GDM1 (cell line): Measurements from ENCODE around the gene NRSN2.

Experiments used
- DNase-seq: peaks from one replicate; lab custom pipeline; 2025; lab: John Stamatoyannopoulos, UW

Gene NRSN2, protein sequence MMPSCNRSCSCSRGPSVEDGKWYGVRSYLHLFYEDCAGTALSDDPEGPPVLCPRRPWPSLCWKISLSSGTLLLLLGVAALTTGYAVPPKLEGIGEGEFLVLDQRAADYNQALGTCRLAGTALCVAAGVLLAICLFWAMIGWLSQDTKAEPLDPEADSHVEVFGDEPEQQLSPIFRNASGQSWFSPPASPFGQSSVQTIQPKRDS

DNA sequence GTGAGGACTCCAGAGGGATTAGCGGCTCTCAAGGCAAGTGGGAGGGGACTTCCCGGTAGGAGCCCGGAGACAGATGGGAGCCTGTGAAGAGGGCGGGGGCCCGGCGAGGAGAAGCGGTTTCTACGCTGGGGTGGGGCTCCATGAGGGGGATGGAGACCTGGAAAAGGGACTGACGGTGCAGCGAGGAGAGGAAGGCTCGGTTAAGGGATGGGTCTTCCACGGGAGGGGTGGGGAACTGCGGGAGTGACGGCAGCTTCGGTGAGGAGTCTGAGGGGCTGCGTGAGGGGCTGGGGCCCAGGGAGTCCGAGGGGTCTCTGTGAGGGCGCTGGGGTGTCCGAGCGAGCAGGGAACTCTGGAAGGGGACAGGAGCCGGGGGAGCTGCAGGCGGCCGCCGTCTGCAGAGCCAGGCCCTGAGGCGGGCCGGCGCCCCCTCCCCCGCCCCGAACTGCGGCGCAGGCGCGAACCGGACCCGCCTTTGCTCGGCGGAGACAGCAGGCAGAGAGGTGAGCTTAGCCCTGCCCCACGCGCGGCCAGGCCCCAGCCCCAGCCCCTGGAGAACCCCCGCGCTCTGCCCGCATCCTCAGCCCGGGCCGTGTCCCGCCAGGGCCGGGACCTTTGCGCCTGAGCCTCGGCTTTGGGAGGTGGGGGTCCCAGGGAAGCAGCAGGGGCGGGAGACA is at the start of gene NRSN2:
Gene NRSN2, plus strand, starts transcription at position 472 of the 677 bp plus-strand sequence. CDS start 2,533 bp downstream, outside the sequence.
- DNase-seq, result no peak

DNA sequence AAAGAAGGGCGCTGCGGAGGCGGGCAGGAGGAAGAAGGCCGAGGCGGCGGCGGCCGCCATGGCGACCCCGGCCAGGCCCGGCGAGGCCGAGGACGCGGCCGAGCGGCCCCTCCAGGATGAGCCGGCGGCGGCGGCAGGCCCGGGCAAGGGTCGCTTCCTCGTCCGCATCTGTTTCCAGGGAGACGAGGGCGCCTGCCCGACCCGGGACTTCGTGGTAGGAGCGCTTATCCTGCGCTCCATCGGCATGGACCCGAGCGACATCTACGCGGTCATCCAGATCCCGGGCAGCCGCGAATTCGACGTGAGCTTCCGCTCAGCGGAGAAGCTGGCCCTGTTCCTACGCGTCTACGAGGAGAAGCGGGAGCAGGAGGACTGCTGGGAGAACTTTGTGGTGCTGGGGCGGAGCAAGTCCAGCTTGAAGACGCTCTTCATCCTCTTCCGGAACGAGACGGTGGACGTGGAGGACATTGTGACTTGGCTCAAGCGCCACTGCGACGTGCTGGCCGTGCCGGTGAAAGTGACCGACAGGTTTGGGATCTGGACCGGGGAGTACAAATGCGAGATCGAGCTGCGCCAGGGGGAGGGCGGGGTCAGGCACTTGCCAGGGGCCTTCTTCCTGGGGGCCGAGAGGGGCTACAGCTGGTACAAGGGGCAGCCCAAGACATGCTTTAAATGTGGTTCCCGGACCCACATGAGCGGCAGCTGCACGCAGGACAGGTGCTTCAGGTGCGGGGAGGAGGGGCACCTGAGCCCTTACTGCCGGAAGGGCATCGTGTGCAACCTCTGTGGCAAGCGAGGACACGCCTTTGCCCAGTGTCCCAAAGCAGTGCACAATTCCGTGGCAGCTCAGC is 48.8 kb upstream of the NRSN2 start:
- no peak for DNase-seq

DNA sequence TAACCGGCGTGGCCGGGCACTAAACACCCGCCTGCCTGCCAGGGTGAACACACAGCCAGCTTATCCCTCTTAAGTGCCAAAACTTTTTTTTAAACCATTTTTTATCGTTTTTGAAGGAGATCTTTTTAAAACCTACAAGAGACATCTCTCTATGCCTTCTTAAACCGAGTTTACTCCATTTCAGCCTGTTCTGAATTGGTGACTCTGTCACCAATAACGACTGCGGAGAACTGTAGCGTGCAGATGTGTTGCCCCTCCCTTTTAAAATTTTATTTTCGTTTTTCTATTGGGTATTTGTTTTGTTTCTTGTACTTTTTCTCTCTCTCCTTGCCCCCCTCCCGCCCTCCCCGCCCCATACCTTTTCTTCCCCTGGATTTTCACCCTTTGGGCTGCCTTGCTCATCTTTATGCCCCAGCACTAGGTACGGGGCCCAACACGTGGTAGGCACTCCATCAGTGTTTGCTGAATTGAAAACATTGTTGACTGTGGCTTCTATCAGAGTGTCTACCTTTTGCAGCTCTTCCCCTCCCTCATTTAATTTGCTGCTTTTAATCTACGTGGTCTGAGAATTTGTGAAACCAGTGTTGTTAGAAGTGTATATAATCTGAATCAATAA is 48.0 kb upstream of the NRSN2 start:
- DNase-seq, result no peak

DNA sequence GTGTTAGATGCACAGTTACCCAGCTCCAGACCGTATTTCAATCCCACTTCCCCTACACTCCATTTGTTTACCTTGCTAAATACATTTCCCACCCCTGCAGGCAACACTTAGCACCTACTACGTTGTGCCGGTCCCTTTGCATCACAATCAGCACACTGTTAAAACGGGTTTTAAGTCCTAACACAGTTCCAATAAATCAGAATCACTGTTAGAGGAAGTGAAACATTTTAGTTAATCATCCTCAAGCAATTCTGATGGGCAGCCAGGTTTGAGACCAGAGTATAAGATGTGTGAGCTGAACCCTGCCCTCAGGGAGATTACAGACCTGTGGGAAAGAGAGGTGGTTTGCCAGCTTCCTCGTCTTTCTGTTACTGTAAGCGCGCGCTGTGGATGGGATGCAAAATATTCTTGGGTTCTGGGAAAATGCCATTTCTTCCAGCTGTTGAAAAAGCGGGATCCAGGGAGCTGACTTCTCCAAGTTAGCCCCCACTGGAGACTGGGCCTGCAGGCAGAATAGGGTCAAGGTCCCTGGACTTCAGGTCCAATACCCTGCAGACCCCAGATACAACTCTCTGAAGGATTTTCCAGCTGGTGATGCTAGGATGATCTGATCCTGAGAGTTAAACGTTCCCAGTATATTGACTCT is 46.4 kb upstream of the NRSN2 start:
- DNase-seq, result no peak

DNA sequence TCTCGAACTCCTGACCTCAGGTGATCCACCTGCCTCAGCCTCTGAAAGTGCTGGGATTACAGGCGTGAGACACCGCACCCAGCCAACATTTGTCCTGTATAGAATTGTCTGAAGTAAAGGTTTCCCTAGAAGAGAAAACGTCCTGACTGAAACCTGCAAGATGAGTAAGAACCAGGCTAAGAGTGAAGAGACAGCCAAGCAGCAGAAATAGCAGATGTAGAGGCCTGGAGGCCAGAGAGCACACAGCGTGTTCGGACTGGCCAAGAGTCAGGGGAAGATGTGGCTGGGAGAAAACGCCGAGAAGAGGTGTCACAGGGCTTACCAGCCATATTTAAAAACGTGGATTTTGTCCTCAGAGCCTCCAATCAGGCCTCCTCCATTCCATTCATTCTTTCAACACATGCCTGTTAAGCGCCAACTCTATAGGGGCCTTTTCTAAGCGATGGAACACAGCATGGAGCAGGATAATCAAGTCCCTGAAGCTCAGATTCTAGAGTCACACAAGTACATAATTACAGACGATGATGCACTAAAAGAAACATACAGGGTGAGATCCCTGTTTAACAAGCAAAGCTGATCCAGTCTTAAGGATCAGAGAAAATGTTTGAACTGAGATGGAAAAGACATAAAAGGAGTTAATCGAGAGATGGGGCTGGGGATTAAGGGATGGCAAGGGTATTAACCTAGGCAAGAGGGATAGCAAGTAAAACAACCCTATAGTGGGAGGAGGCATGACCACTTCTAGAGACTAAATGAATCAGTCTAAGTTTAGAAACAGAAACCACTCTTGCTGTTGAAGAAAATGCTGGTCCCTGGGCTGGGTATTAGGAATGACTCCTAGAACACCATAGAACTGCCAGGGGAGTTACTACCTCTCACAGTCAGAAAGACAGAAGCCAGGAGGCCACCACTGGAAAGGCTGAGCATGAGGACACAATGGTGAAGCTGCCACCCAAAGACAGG is 44.7 kb upstream of the NRSN2 start:
- DNase-seq, result no peak

DNA sequence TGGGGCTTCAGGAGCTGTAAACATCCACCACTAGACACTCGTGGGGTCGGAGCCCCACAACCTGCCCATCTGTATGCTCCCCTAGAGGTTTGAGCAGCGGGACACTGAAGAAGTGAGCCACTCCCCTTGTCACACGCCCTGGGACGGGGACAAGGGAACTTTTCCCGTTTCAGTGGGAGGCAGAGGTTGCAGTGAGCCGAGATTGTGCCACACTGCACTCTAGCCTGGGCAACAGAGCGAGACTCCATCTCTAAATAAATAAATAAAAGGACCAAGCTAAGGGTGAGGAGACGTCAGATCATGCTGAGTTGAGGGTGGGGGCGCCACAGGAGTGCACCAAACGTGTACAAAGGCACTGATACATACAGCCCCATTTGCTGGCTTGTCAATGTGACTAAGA is 41.2 kb upstream of the NRSN2 start:
- no peak for DNase-seq

DNA sequence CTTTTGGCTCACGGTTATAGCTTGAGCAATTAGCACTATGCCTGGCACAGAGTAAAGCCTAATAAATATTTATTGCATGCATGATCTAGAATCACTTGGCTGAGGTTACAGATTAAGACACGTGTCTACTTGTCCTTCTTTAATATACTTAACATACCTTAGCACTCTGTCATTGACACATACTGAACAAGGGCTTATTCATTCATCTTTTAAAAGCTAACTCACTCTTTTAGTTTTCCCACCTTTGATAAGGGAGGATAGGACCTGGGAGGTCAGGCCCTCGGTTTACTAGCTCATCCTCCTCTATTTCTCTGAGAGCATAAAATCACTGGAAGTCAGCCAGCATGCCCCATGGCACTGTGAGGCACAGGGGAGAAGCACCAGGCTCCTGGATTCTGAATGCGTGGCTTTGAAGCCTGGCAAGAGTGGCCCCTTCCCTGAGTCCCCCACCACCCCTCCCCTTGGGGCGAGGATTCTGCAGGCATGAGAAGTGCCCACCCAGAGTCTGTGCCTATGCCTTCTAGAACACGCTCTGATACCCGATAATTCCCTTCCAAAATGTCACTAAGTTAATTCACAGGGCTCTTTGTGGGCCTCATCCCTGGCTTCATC is 38.4 kb upstream of the NRSN2 start:
- no peak for DNase-seq

DNA sequence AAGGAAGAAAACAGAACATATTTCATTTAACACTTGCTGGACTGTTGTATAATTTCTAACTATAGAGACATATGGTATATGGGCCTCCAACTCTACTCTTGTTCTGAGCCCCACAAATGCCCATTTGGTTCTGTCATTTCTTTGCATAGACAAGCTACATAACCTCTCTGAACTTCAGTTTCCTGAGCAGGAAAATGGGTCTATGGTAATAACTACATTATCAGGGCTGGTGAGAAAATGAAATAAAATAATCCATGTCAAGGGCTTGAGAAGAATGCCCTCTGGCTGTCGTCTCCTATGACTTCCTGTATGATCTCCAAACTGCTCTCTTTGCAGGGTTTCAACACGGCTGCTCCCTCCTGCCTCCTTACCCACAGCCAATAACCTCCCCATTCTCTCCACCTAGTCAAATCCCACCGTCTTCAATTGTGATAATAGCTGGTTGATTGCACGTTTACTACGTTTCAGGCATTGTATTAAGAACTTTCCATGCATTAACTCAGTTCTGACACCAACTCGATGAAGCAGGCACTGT is 37.5 kb upstream of the NRSN2 start:
- no peak for DNase-seq

DNA sequence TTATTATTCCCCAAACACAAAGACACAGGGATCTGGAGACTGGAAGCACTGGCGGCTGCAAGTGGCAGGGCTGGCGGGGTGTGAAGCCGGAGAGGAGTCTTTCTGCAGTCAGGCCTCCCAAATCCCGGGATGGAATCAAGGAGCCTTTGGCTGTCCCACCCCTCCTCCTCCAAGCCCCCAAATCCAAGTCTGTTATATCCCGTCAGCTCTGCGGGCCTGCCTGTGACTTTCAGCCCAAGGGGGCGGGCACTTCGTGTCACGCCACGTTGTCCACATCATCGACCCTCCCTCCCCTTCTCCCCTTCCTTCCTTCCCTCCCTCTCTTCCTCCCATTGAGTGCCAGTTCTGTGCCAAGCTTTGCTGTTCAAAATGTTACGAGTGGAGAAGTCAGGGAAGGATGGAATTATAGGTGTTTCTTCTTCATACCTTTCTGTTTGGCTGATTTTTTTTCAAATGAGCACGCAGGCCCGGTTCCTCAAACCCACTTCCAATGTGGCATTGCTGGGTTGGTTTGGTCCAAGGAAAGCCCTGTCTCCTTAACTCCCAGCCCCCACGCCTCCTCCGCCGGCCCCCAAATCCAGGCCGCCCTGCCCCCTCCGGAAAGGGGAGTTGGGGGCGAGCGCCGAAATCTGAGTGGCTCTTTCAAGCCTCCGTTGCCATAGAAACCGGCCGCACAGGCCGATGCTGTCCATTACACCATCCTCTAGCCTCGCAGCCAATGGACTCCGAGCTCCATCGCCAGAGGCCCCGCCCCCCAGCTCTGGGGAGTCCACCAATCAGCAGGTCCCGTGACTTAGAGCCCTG is 36.9 kb upstream of the NRSN2 start:
- DNase-seq, result no peak

DNA sequence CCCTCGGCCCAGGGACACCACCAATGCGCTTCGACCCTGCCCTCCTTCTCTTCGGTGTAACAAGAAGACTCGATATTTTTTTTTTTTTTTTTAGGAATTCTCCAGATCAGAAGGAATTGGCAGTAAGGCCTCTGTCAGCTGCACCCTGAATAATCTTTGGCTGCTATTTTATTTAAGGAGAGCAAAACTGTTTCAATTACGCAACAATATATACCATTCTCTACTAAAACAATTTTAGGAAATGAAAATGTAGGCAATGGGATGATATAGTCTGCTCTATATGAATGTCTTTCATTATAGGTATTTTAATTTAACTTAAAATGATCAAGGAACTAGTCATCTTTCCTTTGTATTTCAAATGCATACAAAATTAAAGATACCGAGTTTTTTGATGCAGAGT is 36.3 kb upstream of the NRSN2 start:
- no peak for DNase-seq

DNA sequence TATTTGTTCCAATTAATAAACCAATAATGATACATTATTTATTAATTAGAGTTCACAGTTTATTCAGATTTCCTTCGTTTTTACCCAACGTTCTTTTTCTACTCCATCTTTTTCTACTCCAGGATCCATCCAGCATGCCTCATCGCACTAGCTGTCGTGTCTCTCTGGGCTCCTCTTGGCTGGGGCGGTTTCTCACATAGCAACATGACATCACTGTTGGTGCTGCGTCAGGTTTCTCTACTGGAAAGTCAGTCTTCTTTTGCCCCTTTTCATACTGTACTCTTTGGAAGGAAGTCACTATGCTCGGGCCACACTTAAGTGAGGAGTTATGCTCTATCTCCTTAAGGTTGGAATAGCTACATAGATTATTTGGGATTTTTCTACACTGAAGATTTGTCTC is 35.3 kb upstream of the NRSN2 start:
- DNase-seq, result no peak

DNA sequence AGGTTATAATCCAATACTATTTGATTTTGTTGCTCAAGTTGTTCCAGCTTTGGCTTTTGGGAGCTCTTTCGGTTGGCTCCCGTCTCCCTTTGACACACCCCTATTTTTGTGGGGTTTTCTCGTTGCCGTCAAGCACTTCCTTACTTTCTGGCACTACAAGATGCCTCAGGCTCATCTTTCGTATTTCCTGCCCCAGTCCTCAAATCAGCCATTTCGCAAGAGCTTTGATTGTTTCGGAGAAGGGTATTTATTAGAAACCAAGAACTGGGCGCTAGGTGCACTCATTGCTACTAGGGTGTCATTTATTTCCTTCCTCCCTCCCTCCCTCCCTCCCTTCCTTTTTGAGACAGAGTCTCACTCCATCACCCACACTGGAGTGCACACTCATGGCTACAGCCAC is 34.8 kb upstream of the NRSN2 start:
- no peak for DNase-seq

DNA sequence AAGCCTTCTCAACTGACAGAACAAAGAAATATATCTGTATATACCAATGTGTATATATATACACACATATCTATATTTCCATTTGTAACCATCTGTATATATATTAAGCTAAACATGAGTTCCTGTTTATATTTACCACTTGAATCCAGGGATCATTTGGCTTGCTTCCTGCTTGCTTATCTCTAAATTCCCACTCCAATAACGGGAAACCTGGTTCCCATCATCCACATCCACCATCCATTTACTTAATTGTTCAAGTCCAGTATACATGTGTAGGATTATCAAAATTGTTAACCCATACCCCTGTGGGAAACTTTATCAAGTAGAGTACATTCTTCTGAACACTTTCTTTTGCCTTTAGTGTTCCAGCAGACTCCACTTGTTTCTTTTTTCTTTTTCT is 34.0 kb upstream of the NRSN2 start:
- DNase-seq, result no peak

DNA sequence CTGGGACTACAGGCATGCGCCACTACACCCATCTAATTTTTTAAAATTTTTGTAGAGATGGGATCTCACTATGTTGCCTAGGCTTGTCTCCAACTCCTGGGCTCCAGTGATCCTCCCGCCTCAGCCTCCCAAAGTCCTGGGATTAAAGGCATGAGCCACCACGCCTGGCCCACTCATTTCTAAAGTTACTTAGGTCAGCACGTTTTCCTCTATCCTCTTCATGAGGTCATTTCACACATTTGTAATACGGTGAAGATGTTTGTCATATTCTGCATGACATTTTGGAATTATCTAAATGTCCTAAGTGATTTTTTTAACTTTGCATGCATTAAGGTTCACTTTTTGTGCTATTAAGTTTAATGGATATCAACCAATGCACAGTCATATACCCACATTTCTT is 33.5 kb upstream of the NRSN2 start:
- DNase-seq, result no peak

DNA sequence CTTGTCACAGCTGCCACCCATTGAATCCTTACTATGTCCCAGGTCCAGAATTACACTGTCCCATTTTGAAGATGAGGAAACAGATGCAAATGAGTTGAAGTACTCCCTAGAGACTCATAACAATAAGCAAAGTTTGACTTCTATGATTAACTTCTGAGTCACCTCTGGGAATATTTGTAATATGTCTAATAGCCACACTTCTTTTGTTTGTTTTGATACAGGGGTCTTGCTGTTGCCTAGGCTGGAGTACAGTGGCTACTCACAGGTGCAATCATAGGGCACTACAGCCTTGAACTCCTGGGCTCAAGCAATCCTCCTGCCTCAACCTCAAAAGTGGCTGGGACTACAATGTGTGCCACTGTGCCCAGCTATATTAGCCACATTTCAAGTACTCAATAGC is 33.0 kb upstream of the NRSN2 start:
- DNase-seq, result no peak

DNA sequence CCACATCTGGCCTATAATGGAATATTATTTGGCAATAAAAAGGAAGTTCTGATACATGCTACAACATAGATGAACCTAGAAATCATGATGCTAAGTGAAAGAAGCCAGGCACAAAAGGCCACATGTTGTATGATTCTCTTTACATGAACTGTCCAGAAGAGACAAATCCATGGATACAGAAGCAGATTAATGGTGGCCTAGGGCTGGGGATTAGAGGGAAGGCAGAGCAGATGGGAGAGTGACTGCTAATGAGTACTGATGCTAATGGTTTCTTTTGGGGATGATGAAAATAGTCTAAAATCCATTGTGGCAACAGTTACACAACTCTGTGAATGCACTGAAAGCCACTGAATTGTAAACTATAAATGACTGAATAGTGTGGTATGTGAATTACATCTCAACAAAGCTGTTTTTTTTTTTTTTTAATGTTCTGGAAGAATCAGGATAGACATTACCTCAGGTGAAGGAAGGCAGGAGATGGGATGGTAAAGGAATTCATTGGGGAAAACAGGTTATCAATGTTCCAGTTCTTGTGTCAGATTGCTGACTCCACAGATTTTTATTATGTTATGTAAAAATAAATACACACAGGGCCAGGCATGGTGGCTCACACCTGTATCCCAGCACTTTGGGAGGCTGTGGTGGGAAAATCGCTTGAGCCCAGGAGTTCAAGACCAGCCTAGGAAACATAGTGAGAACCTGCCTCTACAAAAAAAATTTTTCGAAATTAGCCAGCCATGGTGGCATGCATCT is 30.4 kb upstream of the NRSN2 start:
- no peak for DNase-seq

DNA sequence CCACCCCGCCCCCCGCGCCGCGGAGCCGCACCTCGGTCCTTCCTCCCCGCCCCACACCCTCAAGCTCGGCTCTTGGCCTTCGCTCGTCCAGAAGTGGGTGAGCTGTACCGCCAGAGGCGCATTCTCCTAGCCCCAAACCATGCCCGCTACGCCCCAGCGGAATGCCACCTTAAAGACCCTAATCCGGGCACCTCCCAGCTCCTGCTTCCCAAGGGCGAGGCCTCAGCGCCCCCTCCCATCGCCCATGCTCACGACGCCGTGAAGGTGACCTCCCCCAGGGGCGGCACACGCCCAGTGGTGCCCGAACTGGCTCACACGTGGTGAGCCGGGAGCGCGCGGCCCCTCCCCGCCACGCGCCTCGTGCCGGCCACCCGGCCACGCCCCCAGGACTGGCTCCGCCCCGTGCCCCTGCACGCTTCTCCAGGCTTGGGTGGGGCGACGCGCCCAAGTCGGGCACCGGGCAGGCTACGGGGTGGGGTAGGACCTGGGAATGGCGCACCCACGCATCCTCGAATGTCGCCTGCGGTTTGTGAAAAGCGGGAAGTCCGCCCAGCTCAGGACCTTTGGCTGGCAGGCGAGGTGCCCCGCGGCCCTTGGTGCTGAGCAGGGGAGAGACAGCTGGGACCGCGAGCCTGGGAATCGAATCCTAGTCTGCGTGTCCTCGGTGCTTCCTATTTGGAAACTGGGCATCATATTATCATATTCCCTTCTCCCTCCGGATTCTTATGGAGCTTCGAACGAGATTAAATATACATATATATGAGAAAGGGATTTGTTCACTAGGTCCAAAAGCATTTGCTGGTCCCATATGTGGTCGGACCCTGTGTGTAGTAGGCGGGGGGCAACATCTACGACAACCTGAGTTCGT is 22.5 kb upstream of the NRSN2 start:
- peak; percentile 90 for DNase-seq
